Tongue (tissue), 2 donors: ENCODE results near the gene MTHFD1L. TPM values are rescaled to one million over a fixed set of nuclear protein-coding genes. Genes with fewer than 3 reads are reported as not detected.
"Not testable (repeated sequence)": the region's sequence is repeated elsewhere in the genome, so short reads cannot be mapped to it uniquely, and the experiment has no call there.

Source experiments
- DNase-seq: peaks from one replicate; pipeline ENCODE4 v3.0.0-alpha.2; 2015
- total RNA-seq: library from RNA; depleted of rRNA; stranded (reverse); fragments of >200 nt; gene quantifications from one replicate; pipeline ENCODE4 v1.2.3, GENCODE V29; 2014

The MTHFD1L gene
- total RNA-seq: 14.5 TPM

- peak; percentile 83 for DNase-seq
Measured at GRCh38 chr6:150865406-150866146, at the start of gene MTHFD1L. Gene MTHFD1L (plus strand): TSS chr6:150865702. CDS start chr6:150865823, 121 bp downstream.

- not testable (repeated sequence) for DNase-seq
Measured at GRCh38 chr6:150816554-150816953, 48.9 kb upstream of the MTHFD1L start.

- no peak for DNase-seq
Measured at GRCh38 chr6:150822932-150823331, 42.6 kb upstream of the MTHFD1L start.

GRCh38 chr6:150826788-150827187 is 38.7 kb upstream of the MTHFD1L start:
- DNase-seq: no peak

GRCh38 chr6:150828107-150828506 is 37.4 kb upstream of the MTHFD1L start:
- not testable (repeated sequence) for DNase-seq

- no peak for DNase-seq
Measured at GRCh38 chr6:150830439-150831165, 34.9 kb upstream of the MTHFD1L start.

- DNase-seq: no peak
Measured at GRCh38 chr6:150831577-150831976, 33.9 kb upstream of the MTHFD1L start.

- DNase-seq: no peak
Measured at GRCh38 chr6:150835620-150836019, 29.9 kb upstream of the MTHFD1L start.

GRCh38 chr6:150840185-150840584 is 25.3 kb upstream of the MTHFD1L start:
- DNase-seq: no peak

- no peak for DNase-seq
Measured at GRCh38 chr6:150841189-150841588, 24.3 kb upstream of the MTHFD1L start.

GRCh38 chr6:150841697-150842096 is 23.8 kb upstream of the MTHFD1L start:
- no peak for DNase-seq

- no peak for DNase-seq
Measured at GRCh38 chr6:150844371-150844770, 21.1 kb upstream of the MTHFD1L start.

- DNase-seq: no peak
Measured at GRCh38 chr6:150846641-150847040, 18.9 kb upstream of the MTHFD1L start.

- no peak for DNase-seq
Measured at GRCh38 chr6:150848400-150848799, 17.1 kb upstream of the MTHFD1L start.

- DNase-seq: not testable (repeated sequence)
Measured at GRCh38 chr6:150854392-150854791, 11.1 kb upstream of the MTHFD1L start.

- DNase-seq: not testable (repeated sequence)
Measured at GRCh38 chr6:150855171-150855570, 10.3 kb upstream of the MTHFD1L start.

- DNase-seq: peak; percentile 86
Measured at GRCh38 chr6:150857062-150857944, 8.2 kb upstream of the MTHFD1L start.

GRCh38 chr6:150857945-150858308 is 7.6 kb upstream of the MTHFD1L start:
- no peak for DNase-seq

- DNase-seq: peak; percentile 51
Measured at GRCh38 chr6:150861448-150862168, 3.9 kb upstream of the MTHFD1L start.

- no peak for DNase-seq
Measured at GRCh38 chr6:150863213-150863928, 2.1 kb upstream of the MTHFD1L start.

- DNase-seq: peak; percentile 10
Measured at GRCh38 chr6:150865043-150865405, 478 bp upstream of the MTHFD1L start.
